Keratinocyte (primary cell): ENCODE measurements around the gene MIR17HG. TPM values are rescaled to one million over a fixed set of nuclear protein-coding genes. Genes with fewer than 3 reads are reported as not detected.

ENCODE experiments used
- DNase-seq: peaks from one replicate; pipeline ENCODE4 v3.0.0-alpha.2; 2011; ENCODE audit warnings: low read depth, missing footprints, low spot score
- FAIRE-seq: peaks from 2 replicates; lab custom pipeline; 2011; peaks lifted over from hg19 to GRCh38; lab: Jason Lieb, UNC
- H2AFZ ChIP-seq: 2 replicates; pipeline ENCODE4 v1.6.0; 2012; ENCODE audit warnings: low read length, control low read depth, inconsistent platforms; ENCODE audit not compliant: control insufficient read depth
- H3K27ac ChIP-seq: 2 replicates; pipeline ENCODE4 v1.5.1; 2011; ENCODE audit warnings: low read length; ENCODE audit not compliant: control insufficient read depth, insufficient read depth
- H3K27me3 ChIP-seq: 3 replicates; pipeline ENCODE4 v1.6.0; 2011; ENCODE audit warnings: low read length; ENCODE audit not compliant: control insufficient read depth, insufficient read depth; ENCODE audit errors: extremely low read depth
- H3K36me3 ChIP-seq, 2 experiments: 2 replicates in 1 of 2; 3 replicates in 1 of 2; pipeline ENCODE4 v1.5.1; 2011; ENCODE audit warnings: low read length in 2 of 2, mild to moderate bottlenecking in 1 of 2; ENCODE audit not compliant: control insufficient read depth in 2 of 2, insufficient read depth in 2 of 2; ENCODE audit errors: extremely low read depth in 1 of 2
- H3K4me1 ChIP-seq: 3 replicates; pipeline ENCODE4 v1.5.1; 2011; ENCODE audit warnings: low read length; ENCODE audit not compliant: control insufficient read depth, insufficient read depth; ENCODE audit errors: extremely low read depth
- H3K4me2 ChIP-seq: 3 replicates; pipeline ENCODE4 v1.6.0; 2011; ENCODE audit warnings: low read depth, low read length; ENCODE audit not compliant: control insufficient read depth, insufficient read depth; ENCODE audit errors: extremely low read depth
- H3K4me3 ChIP-seq, 3 experiments: fragments of 200-600 bp in 1 of 3; sonication (generic) in 1 of 3; 2 replicates in 2 of 3; 3 replicates in 1 of 3; pipeline ENCODE4 v1.5.1; 2011 to 2016; ENCODE audit warnings: low read length in 3 of 3, mild to moderate bottlenecking in 3 of 3, control low read depth in 2 of 3, inconsistent platforms in 1 of 3, low read depth in 1 of 3, mixed read lengths in 1 of 3, mixed run types in 1 of 3, moderate library complexity in 1 of 3; ENCODE audit not compliant: control insufficient read depth in 2 of 3, insufficient read depth in 2 of 3; ENCODE audit errors: extremely low read depth in 1 of 3
- H3K79me2 ChIP-seq: 2 replicates; pipeline ENCODE4 v1.6.0; 2012; ENCODE audit warnings: low read length; ENCODE audit not compliant: control insufficient read depth, insufficient read depth
- H3K9ac ChIP-seq: 3 replicates; pipeline ENCODE4 v1.6.0; 2011; ENCODE audit warnings: low read length; ENCODE audit not compliant: control insufficient read depth, insufficient read depth; ENCODE audit errors: extremely low read depth
- H3K9me1 ChIP-seq: 3 replicates; pipeline ENCODE4 v1.6.0; 2011; ENCODE audit warnings: low read length; ENCODE audit not compliant: control insufficient read depth, insufficient read depth; ENCODE audit errors: extremely low read depth
- H3K9me3 ChIP-seq: 2 replicates; pipeline ENCODE4 v1.5.1; 2012; ENCODE audit warnings: low read depth, low read length; ENCODE audit not compliant: control insufficient read depth
- H4K20me1 ChIP-seq: 3 replicates; pipeline ENCODE4 v1.6.0; 2011; ENCODE audit warnings: low read length; ENCODE audit not compliant: control insufficient read depth, insufficient read depth; ENCODE audit errors: extremely low read depth
- EZH2 ChIP-seq: IDR thresholded peaks from one replicate; pipeline ENCODE4 v1.6.1; 2012; ENCODE audit warnings: inconsistent platforms, mild to moderate bottlenecking, low read length, moderate library complexity
- dilution Hi-C: fragments of 300-500 bp; cut with MboI; formaldehyde crosslinking; loops from one replicate; pipeline ENCODE4 v1.7.0; 2020; ENCODE audit warnings: low sequenced_read_pairs; ENCODE audit not compliant: extremely low pct_ligation_motif_present
- polyA plus RNA-seq, 5 experiments: library from polyadenylated mRNA; depleted of rRNA in 3 of 5; stranded (reverse) in 3 of 5; stranded (forward) in 1 of 5; unstranded in 1 of 5; fragments of >200 nt; gene quantifications; 1 replicate in 1 of 5; 2 replicates in 3 of 5; 3 replicates in 1 of 5; pipeline versions ENCODE4 v1.2.1 to v1.2.3, GENCODE V29; 2011 to 2012; ENCODE audit warnings: missing spikeins in 2 of 5, low read depth in 1 of 5, low replicate concordance in 1 of 5
- TF ChIP-seq, protein P1 (sequence below), 3 experiments: IDR thresholded peaks in 1 of 3; conservative IDR thresholded peaks in 1 of 3; optimal IDR thresholded peaks in 1 of 3; 2 replicates in 2 of 3; 3 replicates in 1 of 3; pipeline versions ENCODE3 to v1.5.1; 2011; ENCODE audit warnings: low read length in 3 of 3, mild to moderate bottlenecking in 3 of 3, moderate library complexity in 2 of 3, control low read depth in 1 of 3, inconsistent platforms in 1 of 3; ENCODE audit not compliant: insufficient read depth in 2 of 3; ENCODE audit errors: extremely low read depth in 1 of 3

The MIR17HG gene
- polyA plus RNA-seq, 1 donor (not counting 4 experiments of a cell fraction or from before 2014, with no cell fraction given) = 2.9 TPM

DNA sequence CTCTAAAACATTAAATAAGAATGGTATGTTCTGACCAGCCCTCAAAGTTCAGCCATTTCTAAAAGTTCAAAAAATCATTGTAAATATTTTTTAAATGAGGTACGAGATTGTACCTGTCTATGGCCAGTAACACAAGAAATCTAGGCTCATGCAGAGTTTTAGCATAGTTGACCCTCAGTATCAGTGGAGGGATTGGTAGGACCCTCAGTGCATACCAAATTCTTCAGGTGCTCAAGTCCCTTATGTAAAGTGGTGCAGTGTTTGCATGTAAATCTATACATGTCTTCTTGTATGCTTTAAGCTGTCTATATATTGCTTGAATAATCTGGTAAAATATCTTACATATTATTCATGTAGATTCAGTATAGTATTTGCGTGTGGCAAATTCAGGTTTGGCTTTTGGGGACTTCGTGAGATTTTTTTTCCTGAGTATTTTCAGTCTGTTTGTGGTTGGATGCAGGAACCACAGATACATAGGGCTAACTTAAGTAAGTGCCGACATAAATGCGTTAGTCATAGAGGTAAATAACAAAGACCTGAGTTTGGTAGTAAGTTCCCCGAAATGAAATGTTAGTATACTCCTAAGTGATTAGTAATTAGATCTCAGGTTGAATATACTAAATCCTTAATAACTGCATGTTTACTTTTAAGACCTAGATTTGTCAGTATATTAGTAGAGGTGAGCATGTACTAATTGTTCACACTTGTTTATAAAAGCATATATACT, 7.8 kb downstream of the MIR17HG start:
- no peak for DNase-seq
- H3K9me3 ChIP-seq = no peaks in the 10 kb centered on the region
- FAIRE-seq = no peak
- H3K27ac ChIP-seq = no peak overlapping the region
- dilution Hi-C loops = no loop called here
- H4K20me1 ChIP-seq = peaks cover 10% of the 10 kb centered on the region
- no peak overlapping the region for H3K9ac ChIP-seq
- peaks cover 13 to 50% of the 10 kb centered on the region in 2 experiments for H3K36me3 ChIP-seq
- H3K79me2 ChIP-seq = peaks cover 24% of the 10 kb centered on the region
- no peak overlapping the region for H3K4me2 ChIP-seq
- TF ChIP-seq, protein P1, sequence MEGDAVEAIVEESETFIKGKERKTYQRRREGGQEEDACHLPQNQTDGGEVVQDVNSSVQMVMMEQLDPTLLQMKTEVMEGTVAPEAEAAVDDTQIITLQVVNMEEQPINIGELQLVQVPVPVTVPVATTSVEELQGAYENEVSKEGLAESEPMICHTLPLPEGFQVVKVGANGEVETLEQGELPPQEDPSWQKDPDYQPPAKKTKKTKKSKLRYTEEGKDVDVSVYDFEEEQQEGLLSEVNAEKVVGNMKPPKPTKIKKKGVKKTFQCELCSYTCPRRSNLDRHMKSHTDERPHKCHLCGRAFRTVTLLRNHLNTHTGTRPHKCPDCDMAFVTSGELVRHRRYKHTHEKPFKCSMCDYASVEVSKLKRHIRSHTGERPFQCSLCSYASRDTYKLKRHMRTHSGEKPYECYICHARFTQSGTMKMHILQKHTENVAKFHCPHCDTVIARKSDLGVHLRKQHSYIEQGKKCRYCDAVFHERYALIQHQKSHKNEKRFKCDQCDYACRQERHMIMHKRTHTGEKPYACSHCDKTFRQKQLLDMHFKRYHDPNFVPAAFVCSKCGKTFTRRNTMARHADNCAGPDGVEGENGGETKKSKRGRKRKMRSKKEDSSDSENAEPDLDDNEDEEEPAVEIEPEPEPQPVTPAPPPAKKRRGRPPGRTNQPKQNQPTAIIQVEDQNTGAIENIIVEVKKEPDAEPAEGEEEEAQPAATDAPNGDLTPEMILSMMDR (optimal IDR thresholded peaks at IDR 0.05 in 1 of 3, IDR thresholded peaks at IDR 0.05 in 1 of 3, conservative IDR thresholded peaks at IDR 0.05 in 1 of 3; ENCODE audit: extremely low read depth in 1 of 3, insufficient read depth in 2 of 3, low read length in 3 of 3) = no peak
- TF ChIP-seq EZH2 = no peak
- no peaks in the 10 kb centered on the region for H3K27me3 ChIP-seq
- H3K4me3 ChIP-seq = no peak overlapping the region
- H2AFZ ChIP-seq = no peak overlapping the region
- peaks cover 10% of the 10 kb centered on the region for H3K4me1 ChIP-seq
- no peaks in the 10 kb centered on the region for H3K9me1 ChIP-seq

DNA sequence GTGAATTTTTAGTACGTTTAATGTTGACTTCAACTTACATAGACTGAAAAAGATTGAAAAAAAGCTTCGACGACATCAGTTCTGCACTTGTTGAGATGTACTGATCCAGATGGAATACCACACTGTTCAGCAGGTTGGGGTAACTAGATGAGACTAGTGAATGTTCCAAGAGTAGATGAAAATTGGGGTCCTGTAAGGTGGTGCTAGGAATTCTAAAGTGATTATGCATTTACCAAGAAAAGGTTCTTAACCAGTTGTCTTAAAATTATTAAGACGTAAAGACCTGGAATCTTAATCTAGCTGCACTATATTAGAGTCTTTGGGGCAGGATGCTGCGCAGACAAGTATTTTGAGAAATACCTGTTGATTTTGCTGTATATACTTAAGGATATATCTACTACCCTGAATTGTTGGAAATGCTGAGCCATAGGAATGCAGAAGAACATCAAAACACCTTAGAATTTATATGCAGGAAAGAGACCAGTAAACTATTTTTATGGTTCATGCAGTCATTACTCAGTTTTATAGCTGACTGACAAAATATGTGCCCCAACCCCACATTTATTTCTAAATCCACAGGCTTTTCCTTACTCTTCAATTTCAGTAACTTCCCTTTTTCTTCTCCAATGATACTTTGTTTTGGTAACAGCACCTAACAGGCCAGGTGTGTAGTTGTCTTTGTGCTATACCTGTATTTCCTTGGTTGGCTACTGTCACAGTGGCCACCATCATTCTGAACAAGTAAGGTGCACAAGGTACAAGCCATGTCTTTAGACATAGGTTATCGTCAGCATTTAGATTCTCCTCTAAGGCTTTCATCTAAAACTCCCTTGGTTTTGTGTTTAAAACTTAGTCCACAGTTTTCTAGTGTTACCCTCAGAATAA, 8.6 kb downstream of the MIR17HG start:
- no peak for TF ChIP-seq EZH2
- TF ChIP-seq, protein P1 (optimal IDR thresholded peaks at IDR 0.05 in 1 of 3, IDR thresholded peaks at IDR 0.05 in 1 of 3, conservative IDR thresholded peaks at IDR 0.05 in 1 of 3; ENCODE audit: extremely low read depth in 1 of 3, insufficient read depth in 2 of 3, low read length in 3 of 3) = no peak
- peaks cover 16% of the 10 kb centered on the region for H3K79me2 ChIP-seq
- H3K27me3 ChIP-seq = no peaks in the 10 kb centered on the region
- H3K27ac ChIP-seq = no peak overlapping the region
- FAIRE-seq (no peak), DNase-seq (no peak)
- peaks cover 7 to 42% of the 10 kb centered on the region in 2 experiments for H3K36me3 ChIP-seq
- peaks cover 6% of the 10 kb centered on the region for H4K20me1 ChIP-seq
- no peak overlapping the region for H3K4me3 ChIP-seq
- H3K9ac ChIP-seq = no peak overlapping the region
- no peaks in the 10 kb centered on the region for H3K9me3 ChIP-seq
- H3K4me2 ChIP-seq = no peak overlapping the region
- H3K4me1 ChIP-seq = peaks cover 2% of the 10 kb centered on the region
- dilution Hi-C loops = no loop called here
- H2AFZ ChIP-seq = no peak overlapping the region
- H3K9me1 ChIP-seq = no peaks in the 10 kb centered on the region
